Thyroid gland (tissue), 4 donors: Measurements from ENCODE around the gene HAGHL.

ENCODE experiments used
- CTCF ChIP-seq, 6 experiments: fragments of 200-600 bp in 3 of 6; fragments of 450-650 bp in 3 of 6; sonication (generic) in 3 of 6; IDR thresholded peaks; one replicate each; pipeline ENCODE4 v1.5.1; 2016 to 2019; ENCODE audit warnings: antibody characterized with exemption in 6 of 6, mild to moderate bottlenecking in 2 of 6, inconsistent platforms in 1 of 6, moderate library complexity in 1 of 6
- POLR2A ChIP-seq, 2 donors: fragments of 450-650 bp; IDR thresholded peaks; one replicate each; pipeline ENCODE4 v1.6.1; 2017; ENCODE audit warnings: antibody characterized with exemption in 2 of 2, mild to moderate bottlenecking in 2 of 2, moderate library complexity in 1 of 2

DNA sequence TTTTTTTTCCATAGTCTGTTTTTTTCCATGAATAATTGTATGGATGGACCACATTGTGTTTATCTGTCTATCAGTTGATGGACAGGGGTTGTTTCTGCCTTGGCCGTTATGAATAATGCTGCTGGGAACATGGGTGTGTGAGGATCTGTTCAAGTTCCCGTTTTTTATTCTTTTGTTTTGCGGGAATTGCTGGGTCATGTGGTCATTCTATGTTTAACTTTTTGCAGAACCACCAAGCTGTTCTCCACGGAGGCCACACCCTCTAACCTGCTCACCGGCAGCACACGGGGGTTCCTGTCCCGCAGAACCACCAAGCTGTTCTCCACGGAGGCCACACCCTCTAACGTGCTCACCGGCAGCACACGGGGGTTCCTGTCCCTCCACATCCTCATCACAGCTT, 27.8 kb downstream of the HAGHL start:
- TF ChIP-seq CTCF (IDR thresholded peaks at IDR 0.05) (no peak), POLR2A (IDR thresholded peaks at IDR 0.05) (no peak)
